ENCODE data around the gene LMF1.
A peak's percentile ranks its signal among the peaks of the same experiment; 100 is the strongest.

LMF1 gene

DNA sequence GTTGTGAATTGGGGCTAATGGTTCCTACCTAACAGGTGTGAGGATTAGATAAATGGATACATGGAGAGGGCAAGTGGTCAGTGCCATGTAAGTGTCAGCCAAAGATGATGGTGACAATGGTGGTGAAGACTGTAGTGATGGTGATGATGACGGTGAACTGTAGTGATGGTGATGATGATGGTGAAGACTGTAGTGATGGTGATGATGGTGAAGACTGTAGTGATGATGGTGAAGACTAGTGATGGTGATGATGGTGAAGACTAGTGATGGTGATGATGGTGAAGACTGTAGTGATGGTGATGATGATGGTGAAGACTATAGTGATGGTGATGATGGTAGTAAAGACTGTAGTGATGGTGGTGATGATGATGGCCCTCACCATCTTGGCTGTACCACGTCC lies 152.2 kb downstream of the LMF1 start:
- DNase-seq = no peak

DNA sequence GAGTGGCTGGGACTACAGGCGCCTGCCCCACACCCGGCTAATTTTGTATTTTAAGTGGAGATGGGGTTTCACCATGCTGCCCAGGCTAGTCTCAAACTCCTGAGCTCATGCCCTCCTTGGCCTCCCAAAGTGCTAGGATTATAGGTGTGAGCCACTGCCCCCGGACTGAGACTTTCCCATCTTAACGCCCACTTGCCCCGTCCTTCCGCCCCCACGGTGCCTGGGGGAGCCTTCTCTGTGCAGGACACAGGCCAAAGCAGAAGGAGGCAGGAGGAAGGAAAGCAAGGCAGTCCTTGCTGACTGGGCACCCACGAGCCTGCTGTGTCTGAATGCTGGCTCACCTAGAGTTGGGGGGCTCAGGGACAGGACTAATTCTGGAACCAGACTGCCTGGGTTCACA lies 152.7 kb downstream of the LMF1 start:
- DNase-seq = no peak

DNA sequence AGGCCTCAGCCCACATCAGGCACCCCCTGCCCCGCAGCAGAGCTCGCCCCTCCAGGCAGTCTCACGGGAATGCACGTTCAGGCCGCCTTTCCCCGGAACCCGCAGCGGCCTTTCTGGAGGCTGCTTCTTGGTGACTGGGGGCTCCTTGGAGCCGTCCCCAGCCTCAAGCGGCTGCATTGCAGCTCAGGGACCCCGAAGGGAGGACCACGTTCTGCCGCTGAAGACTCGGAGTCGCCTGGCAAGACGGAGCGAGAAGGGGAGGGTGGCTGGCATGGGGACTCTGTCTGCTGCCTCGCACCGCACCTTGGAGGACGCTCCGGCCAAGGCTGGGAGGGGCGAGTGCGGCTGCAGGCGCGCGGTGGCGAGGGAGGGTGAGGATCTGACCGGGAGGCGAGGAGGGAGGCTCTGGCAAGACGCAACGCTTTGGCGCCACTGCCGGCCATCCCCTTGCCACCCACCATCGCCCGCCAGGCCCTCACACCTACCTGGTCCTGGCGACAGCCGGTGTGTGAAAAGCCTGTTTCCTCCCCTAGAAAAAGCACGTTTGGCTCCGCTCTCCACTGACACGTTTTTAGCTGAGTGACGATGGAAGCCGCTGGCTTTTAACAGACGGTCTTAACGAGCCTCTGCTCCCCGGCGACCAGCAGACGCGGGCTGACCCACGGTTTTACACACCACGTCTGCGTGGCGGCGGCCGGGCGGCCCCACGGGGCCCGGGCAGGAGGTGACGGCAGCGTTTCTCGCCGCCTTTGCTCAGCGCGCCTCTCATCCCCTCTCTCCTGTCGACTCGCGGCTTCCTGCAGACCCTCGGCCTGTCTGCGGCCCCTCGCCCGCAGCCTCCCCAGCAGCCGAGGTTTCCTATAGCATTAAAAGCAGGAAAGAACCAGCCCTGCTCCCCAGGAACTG lies 153.5 kb downstream of the LMF1 start:
- no peak for DNase-seq

DNA sequence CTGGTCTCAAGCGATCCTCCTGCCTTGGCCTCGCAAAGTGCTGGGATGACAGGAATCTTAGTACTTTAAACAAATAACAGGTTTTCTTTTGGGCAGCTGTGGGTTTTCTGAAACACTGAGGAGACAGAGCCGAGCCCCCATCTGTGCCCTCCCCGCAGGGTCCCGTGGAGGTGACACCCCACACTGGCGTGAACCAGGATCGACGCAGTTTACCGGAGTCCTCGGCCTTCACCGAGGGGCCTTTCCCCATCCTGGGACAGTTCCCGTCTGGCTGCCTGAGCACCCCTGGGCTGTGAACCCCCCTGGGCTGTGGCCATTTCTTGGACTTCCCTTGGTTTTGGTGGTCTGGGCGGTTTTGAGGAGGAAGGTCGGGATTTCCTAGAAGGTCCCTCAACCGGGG lies 154.9 kb downstream of the LMF1 start:
- DNase-seq = no peak

DNA sequence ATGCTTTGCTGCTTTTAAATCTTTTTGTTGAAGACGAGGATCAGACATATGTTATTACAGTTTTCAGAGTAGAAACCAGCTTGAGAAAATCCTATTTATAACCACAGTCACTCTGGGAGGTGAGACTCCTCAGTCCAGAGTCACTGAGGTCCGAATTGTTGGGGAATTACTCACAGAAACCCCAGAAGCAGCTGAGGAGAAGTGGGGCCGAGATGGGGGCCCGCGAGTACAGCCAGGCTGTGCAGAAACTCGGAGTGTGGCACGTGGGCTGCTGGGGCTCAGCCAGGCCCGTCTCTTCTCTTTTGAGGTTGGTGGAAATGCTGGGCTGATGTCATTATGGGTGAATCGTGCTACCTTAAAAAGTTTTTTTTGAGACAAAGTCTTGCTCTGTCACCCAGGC lies 155.8 kb downstream of the LMF1 start:
- peak in 1 of 51 donors; percentile 11 for DNase-seq

DNA sequence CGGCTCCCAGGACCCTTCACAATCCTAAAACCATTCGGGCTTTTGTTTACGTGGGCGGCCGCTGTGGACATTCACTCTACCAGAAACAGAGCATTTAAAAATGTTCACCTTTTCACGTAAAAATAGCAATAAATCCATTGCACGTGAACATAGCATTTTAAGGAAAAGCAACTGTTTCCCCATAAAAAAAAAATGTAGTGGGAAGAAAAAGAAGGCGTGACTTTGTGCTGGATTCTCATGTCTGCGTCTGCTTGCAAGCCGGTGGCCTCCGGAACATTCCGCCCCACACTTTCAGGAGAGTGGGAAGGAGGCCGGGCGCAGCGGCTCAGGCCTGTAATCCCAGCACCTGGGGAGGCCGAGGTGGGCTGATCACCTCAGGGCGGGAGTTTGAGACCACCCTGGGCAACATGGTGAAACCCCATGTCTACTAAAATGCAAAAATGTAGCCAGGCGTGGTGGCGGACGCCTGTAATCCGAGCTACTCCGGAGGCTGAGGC lies 156.8 kb downstream of the LMF1 start:
- peak in 1 of 51 donors; percentile 45 for DNase-seq

DNA sequence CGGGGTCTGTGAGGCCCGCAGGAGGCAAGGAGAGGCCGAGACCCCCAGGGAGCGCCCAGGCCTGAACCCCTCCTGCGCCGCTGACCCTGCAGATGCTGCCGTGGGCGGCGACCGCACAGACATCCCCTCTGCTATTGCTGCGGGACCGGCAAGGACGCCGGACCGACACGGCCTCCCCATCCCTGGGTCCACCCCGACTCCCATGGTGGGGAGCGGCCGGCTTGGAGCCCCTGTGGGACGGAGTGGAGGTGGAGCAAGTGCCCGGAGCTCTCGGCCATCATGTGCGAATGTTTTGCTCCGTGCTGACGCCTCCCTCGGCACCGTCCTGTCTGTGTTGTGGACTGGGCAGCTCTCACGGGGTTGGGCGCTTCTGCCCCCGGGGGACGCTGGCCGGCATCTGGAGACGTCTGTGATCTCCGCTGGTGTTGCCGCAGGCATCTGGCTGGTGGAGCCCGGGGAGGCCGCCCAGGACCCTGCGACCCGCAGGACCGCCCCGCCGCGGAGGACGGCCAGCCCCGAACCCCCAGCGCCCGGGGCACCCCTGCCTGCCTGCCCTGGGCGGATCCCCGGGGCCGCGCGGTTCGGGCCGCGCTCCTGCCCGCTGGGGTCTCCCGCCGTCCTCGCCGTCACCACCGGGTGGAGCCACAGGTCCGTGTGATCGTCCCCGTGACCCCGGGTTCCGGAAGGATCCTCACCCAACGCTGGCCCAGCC lies 157.4 kb downstream of the LMF1 start:
- DNase-seq = peak in 46 of 51 donors; percentile 4 to 79 (median 46)

DNA sequence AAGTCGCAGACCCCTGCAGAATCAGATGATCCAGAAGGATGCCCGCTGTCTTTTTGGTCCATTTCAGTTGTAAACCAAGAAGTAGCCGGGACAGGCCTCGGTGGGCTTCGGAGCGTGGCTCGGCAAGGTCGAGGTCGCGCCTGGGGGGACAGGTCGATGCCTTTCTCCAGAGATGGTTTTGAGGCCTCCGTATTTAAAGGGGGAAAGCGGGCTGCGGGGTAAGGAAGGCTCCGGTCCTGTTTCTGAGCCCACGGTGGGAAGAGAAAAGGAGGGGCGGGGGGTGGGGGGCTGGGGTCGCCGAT lies 162.7 kb downstream of the LMF1 start:
- no peak for DNase-seq

DNA sequence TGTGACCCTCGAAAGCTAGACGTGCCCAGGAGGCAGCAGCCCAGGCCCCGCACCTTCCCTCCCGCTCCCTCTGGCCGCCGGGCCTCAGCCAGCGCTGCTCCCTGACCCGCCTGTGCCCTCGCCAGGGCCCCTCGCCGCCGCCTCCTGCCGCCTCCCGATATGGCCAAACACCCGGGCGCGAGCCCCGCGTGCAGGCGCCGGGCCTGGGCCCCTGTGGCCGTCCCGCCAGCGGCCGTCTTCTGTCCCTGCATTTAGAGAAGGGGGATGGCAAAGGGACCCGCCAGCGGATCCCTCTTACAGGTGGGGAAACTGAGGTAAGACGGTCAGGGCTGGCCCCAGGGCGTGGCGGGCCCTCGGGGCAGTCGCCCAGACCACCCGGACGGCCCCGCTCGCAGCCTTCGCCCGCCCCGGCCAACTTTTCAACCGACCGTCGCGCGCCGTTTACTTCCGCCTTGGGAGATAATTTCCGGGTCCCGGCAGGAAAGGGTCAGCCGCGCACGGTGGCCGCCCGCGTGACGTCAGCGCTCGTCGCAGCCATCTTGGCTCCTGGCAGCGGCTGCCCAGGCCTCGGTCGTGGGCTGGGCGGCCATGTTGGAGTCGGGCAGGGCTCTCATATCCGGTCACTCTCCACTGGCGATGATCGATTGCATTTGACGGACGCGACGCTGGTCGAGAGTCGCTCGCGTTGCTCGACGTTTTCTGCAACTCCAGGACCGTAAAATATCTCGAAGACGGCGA lies 163.3 kb downstream of the LMF1 start:
- peak in 50 of 51 donors; percentile 29 to 93 (median 82) for DNase-seq

DNA sequence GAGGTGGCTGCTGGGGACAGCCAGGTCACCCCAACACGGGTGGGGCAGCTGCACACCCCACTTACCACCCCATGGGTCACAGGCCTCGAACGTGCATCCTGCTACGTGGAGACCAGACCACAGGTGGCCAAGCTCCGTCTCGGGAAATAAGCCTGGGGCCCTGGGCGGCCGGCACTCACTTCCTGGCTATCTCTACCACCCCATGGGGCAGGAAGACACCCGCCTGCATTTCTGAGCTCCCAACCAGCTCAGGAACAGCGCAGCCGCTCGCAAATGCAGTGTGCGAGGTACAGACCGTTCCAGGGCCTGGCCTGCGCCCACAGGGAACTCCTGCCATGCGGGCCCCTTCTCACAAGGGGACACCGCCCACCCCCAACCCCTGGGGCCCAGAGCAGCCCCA lies 165.3 kb downstream of the LMF1 start:
- no peak for DNase-seq

DNA sequence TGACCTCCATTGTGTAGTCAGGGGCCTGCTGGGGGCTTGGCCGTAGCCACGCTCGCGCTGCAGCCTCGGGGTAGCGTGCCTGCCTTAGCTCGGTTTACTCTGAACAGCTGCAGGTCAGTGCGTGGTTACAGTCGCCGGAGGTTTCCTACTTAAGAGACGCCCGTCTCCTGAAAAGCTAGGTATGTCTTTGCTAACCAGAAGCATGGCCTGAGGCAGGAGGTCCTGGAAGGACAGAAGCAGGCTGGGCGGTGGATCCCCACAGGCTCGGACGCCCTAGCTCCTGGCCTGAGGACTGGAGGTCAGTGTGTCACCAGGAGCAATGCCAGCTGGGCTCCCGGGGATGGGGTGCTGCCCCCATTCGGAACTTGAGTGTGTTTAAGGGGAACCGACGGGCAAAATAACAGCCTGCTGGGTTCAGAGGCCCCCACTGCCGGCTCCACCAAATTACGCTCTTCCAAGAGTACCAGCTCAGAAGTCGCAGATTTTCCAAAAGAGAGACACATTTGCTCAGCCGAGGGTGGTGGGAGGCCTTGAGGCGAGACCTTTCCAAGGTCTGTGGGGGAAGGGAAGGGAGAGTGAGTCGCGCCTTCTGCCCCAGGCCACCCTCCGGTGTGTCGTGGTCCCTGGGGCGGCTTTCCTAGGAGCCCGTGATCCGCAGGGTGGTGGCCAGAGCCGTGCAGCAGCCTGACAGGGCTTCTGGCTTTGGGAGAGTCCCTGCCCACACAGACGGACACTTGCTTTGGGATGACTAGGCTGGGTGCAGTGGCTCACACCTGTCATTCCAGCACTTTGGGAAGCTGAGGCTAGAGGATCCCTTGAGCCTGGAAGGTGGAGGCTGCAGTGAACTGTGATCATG lies 166.4 kb downstream of the LMF1 start:
- no peak for DNase-seq

DNA sequence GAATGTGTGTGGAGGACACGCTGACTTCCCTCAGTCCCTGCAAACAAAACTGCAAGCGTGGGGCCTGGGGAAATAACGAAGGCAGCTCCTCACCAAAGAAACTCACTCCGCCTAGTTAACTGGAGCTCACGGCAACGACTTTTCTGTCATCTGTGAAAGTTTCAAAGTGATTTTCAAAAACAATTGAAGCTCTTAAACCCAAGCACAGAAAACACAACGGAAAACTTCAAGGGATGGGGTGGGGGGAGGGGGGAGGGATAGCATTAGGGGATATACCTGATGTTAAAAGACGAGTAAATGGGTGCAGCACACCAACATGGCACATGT lies 167.1 kb downstream of the LMF1 start:
- DNase-seq = no peak

All from hypothalamus (tissue), 51 donors.